ENCODE measurements around the gene AHNAK. TPM values are rescaled to one million over a fixed set of nuclear protein-coding genes. Genes with fewer than 3 reads are reported as not detected.
"Not testable (repeated sequence)": the region's sequence is repeated elsewhere in the genome, so short reads cannot be mapped to it uniquely, and the experiment has no call there.

The AHNAK gene
- polyA plus RNA-seq, result 100 to 1,000 TPM in 2 of 3 donors, 10 to 100 TPM in 1; 27.1 to 199 (median 193) TPM

GRCh38 chr11:62546244-62546928 lies at the start of gene AHNAK:
Gene AHNAK (minus strand): TSS chr11:62546806. CDS start chr11:62536098, 10,708 bp downstream.
- H3K27ac ChIP-seq (ENCODE audit: low read depth, low read length), result peak within 1 kb of the TSS; percentile 91
- 0 to 1% (median 0%) methylated on average over 48 to 69 of the region's 69 CpGs for WGBS, 3 donors

GRCh38 chr11:62595124-62595523 lies 48.5 kb upstream of the AHNAK start:
- 84 to 90% (median 89%) methylated on average over 8 of the region's 8 CpGs for WGBS, 3 donors
- H3K27ac ChIP-seq (ENCODE audit: low read depth, low read length), result no peak overlapping the region

DNA sequence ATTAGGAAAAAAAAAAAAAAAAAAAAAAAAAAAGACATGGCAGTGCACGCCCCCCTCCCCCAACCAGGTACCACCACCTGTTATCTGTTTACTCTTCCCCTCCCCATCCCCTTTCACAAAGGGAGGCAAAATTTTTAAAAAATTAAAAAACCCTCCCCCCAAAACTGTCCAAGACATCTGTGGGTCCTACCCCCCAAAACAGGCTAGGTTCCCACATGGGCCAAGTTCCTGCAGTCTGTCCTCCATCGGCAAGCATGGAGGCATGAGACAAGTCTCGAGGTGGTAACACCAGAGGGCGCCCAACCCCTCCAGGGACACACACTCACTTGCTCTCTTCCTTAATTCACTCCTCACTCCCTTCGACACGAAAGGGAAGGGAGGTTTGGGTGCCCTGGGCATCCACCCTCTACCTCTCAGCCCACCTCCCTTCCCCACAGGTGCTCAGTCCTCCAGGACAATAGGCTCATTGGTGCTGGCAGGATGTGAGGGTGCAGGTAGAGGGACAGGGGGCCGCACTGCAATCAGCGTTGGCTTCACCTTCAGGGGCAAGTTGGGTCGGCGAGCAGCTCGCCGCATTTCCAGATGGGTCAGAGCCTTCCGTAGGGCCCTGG lies 46.9 kb upstream of the AHNAK start:
- WGBS, 3 donors, result 52 to 57% (median 56%) methylated on average over 13 of the region's 13 CpGs
- no peak overlapping the region for H3K27ac ChIP-seq (ENCODE audit: low read depth, low read length)

GRCh38 chr11:62592989-62593421 lies 46.4 kb upstream of the AHNAK start:
- H3K27ac ChIP-seq (ENCODE audit: low read depth, low read length), result peak overlapping the region; percentile 2
- 70 to 84% (median 76%) methylated on average over 8 of the region's 8 CpGs for WGBS, 3 donors

- WGBS, 3 donors, result 7 to 13% (median 11%) methylated on average over 17 of the region's 17 CpGs
- H3K27ac ChIP-seq (ENCODE audit: low read depth, low read length), result peak overlapping the region; percentile 91
Measured at GRCh38 chr11:62592146-62592815, 45.7 kb upstream of the AHNAK start.

GRCh38 chr11:62591448-62592145 lies 45.0 kb upstream of the AHNAK start, which contains the start of gene TUT1:
Gene TUT1 (minus strand): TSS chr11:62591523. CDS start chr11:62591485, 38 bp downstream.
- 0 to 1% (median 1%) methylated on average over 58 of the region's 58 CpGs for WGBS, 3 donors

GRCh38 chr11:62588966-62589637 lies 42.5 kb upstream of the AHNAK start:
- 62 to 70% (median 68%) methylated on average over 18 of the region's 18 CpGs for WGBS, 3 donors
- H3K27ac ChIP-seq (ENCODE audit: low read depth, low read length), result no peak overlapping the region

More at GRCh38 chr11:62591448-62592145, 45.0 kb upstream of the AHNAK start, which contains the start of gene TUT1:
- H3K27ac ChIP-seq (ENCODE audit: low read depth, low read length), result peak within 1 kb of the TSS; percentile 91

DNA sequence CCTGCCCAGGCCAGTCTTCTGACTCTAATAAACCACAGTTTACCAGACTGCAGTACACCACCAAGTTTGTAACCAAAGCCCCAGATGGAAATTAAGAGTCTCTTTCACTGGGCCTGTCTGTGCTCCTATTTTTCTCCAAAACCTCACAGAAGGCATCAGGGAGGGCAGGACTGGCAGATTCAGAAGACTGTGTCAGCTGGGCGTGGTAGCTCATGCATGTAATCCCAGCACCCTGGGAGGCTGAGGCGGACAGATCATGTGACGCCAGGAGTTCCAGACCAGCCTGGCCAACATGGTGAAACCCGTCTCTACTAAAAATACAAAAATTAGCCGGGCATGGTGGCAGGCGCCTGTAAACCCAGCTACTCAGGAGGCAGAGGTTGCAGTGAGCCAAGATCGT lies 38.8 kb upstream of the AHNAK start:
- not testable (repeated sequence) for H3K27ac ChIP-seq (ENCODE audit: low read depth, low read length)
- WGBS, 3 donors, result 96 to 98% (median 96%) methylated on average over 7 of the region's 7 CpGs

DNA sequence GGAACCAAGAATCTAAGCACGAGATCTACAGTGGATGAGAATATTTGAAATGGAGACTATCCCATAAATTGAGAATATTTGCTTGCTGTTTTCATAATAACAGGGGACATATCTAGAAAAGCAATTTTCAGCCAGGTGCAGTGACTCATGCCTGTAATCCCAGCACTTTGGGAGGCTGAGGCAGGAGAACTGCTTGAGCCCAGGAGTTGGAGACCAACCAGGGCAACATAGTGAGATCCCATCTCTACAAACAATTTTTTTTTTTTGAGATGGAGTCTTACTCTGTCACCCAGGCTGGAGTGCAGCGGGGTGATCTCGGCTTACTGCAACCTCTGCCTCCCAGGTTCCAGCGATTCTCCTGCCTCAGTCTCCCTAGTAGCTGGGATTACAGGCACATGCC lies 35.1 kb upstream of the AHNAK start:
- WGBS, 3 donors, result 90 to 96% (median 95%) methylated on average over 4 of the region's 4 CpGs
- not testable (repeated sequence) for H3K27ac ChIP-seq (ENCODE audit: low read depth, low read length)

- H3K27ac ChIP-seq (ENCODE audit: low read depth, low read length), result no peak overlapping the region
Measured at GRCh38 chr11:62580959-62581715, 34.5 kb upstream of the AHNAK start.

DNA sequence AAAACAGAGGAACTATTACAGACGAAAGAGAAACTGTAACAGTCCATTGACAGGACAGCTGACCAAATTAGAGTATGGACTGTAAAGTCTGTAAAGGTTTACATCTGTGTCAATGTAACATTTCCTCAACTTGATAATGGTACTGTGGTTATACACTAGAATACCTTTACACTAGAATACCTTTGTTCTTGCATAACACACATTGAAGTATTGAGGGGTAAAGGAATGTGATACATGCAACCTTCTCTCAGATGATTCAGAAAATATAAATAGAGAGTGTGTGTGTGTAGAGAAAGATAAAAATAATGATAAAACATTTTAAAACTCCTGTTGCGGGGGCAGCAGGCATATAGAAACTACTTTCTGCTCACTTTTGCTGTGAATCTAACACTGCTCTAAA lies 32.6 kb upstream of the AHNAK start:
- 87 to 91% (median 87%) methylated on average over 2 of the region's 2 CpGs for WGBS, 3 donors
- H3K27ac ChIP-seq (ENCODE audit: low read depth, low read length), result no peak overlapping the region

More at GRCh38 chr11:62580959-62581715, 34.5 kb upstream of the AHNAK start:
- WGBS, 3 donors, result 89 to 92% (median 92%) methylated on average over 18 of the region's 18 CpGs

DNA sequence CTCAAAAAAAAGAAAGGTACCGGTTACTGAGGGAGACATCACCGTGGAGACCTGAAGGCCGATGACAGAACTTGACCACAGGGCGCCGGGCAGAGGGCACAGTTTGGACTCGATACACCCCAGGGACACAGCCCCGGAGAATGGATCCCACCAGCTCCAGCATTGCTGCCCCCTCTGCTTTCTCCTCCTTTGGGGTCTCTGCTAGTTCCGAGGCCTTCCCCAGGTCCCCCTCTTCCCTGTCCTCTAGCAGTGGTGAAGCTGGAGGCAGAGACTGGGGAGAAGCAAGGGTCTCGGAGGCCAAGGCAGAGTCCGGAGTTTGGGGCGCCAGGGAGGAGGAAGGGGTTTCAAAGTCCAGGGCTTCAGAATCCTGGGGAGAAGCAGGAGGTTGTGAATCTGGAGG lies 31.9 kb upstream of the AHNAK start:
- 96 to 97% (median 97%) methylated on average over 11 of the region's 11 CpGs for WGBS, 3 donors
- no peak overlapping the region for H3K27ac ChIP-seq (ENCODE audit: low read depth, low read length)

GRCh38 chr11:62577046-62577714 lies 30.6 kb upstream of the AHNAK start:
- WGBS, 3 donors, result 52 to 76% (median 62%) methylated on average over 12 of the region's 12 CpGs
- H3K27ac ChIP-seq (ENCODE audit: low read depth, low read length), result no peak overlapping the region

DNA sequence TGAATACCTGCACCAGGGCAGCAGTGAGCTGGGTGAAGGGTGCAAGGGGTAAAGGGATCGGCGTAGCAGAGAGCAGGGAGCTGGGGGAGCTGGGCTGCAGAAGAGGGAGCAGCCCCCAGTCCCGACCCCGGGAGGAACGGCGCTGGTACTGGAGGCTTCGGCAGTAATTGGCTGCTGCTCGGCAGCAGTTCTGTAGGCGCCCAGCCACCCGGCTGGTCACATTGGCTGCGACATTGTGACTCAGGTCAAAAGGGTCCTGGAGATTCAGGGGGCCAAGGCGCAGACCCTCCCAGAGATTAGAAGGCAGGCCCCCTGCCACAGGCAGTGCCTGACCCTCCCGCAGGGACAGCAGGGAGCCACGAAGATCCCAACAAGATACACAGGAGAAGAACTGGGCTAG lies 29.2 kb upstream of the AHNAK start:
- 69 to 85% (median 79%) methylated on average over 14 of the region's 14 CpGs for WGBS, 3 donors
- H3K27ac ChIP-seq (ENCODE audit: low read depth, low read length), result no peak overlapping the region

- WGBS, 3 donors, result 37 to 49% (median 43%) methylated on average over 16 to 17 of the region's 17 CpGs
- H3K27ac ChIP-seq (ENCODE audit: low read depth, low read length), result no peak overlapping the region
Measured at GRCh38 chr11:62575156-62575555, 28.6 kb upstream of the AHNAK start.

DNA sequence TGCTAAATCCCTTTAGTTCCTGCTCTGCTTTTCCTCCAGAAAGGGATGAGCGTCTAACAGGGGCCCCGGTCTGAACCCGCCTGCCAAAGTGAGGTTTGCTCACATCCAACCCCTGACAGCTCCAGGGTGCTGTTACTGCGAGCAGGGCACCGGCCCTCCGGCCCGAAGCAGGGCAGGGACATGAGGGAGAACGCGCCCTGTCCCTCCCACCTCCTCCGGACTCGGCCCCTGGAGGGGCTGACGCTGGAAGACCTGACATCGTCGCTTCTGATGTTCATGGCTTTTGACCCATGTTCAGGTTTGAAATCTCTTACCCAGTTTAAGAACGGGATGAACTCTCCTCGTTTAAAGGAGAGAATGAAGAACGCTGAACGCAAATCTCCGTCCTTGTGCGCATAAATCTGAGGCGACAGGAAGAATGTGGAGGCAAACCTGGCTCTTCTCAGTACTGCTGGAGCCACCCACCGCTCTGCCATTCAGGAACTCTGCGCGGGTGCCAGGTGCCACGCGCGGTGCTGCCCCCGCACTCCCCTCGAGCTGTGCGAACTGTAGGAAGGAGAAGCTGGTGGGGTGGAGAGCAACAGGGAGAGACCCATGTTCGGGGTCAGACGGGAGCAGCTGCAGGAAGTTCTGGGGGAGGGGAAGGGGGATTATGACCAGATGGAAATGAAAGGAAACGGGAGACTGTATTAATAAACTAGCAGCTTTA lies 27.9 kb upstream of the AHNAK start:
- WGBS, 3 donors, result 0 to 2% (median 0%) methylated on average over 33 of the region's 33 CpGs
- H3K27ac ChIP-seq (ENCODE audit: low read depth, low read length), result peak overlapping the region; percentile 34

Measured in adipose tissue (tissue), 3 donors.